LoVo (cell line): ENCODE data around the gene OSBPL2.

Source experiments
- DNase-seq: peaks from one replicate; pipeline ENCODE4 v3.0.0-alpha.2; 2016; ENCODE audit warnings: low spot score

The OSBPL2 gene

GRCh38 chr20:62258499-62259293 lies 20.4 kb downstream of the OSBPL2 start:
- DNase-seq = no peak

- no peak for DNase-seq
Measured at GRCh38 chr20:62259294-62259565, 20.9 kb downstream of the OSBPL2 start.

- DNase-seq = no peak
Measured at GRCh38 chr20:62262064-62262463, 23.7 kb downstream of the OSBPL2 start.

- no peak for DNase-seq
Measured at GRCh38 chr20:62263396-62263795, 25.1 kb downstream of the OSBPL2 start.

GRCh38 chr20:62265365-62265764 lies 27.0 kb downstream of the OSBPL2 start:
- DNase-seq = no peak

GRCh38 chr20:62266340-62266739 lies 28.0 kb downstream of the OSBPL2 start:
- DNase-seq = no peak

- no peak for DNase-seq
Measured at GRCh38 chr20:62266851-62267250, 28.5 kb downstream of the OSBPL2 start.

GRCh38 chr20:62267543-62267942 lies 29.2 kb downstream of the OSBPL2 start:
- no peak for DNase-seq

GRCh38 chr20:62268228-62268900 lies 30.0 kb downstream of the OSBPL2 start:
- no peak for DNase-seq

GRCh38 chr20:62269378-62269777 lies 31.1 kb downstream of the OSBPL2 start:
- no peak for DNase-seq

- no peak for DNase-seq
Measured at GRCh38 chr20:62269871-62270270, 31.6 kb downstream of the OSBPL2 start.

- no peak for DNase-seq
Measured at GRCh38 chr20:62272200-62272599, 33.9 kb downstream of the OSBPL2 start.

- no peak for DNase-seq
Measured at GRCh38 chr20:62273416-62273815, 35.1 kb downstream of the OSBPL2 start.

- DNase-seq = no peak
Measured at GRCh38 chr20:62274332-62274950, 36.1 kb downstream of the OSBPL2 start.

- DNase-seq = no peak
Measured at GRCh38 chr20:62275219-62275618, 36.9 kb downstream of the OSBPL2 start.

- no peak for DNase-seq
Measured at GRCh38 chr20:62276439-62276838, 38.1 kb downstream of the OSBPL2 start.

- no peak for DNase-seq
Measured at GRCh38 chr20:62277253-62277652, 38.9 kb downstream of the OSBPL2 start.

- DNase-seq = no peak
Measured at GRCh38 chr20:62280303-62280702, 42.0 kb downstream of the OSBPL2 start.

- DNase-seq = no peak
Measured at GRCh38 chr20:62281161-62281933, 43.0 kb downstream of the OSBPL2 start.

GRCh38 chr20:62282103-62282502 lies 43.8 kb downstream of the OSBPL2 start:
- DNase-seq = no peak

GRCh38 chr20:62282877-62283503 lies 44.7 kb downstream of the OSBPL2 start:
- DNase-seq = no peak

GRCh38 chr20:62284448-62284847 lies 46.1 kb downstream of the OSBPL2 start:
- DNase-seq = no peak
